Thyroid gland (tissue), 4 donors: ENCODE data around the gene COL4A1. TPM values are rescaled to one million over a fixed set of nuclear protein-coding genes. Genes with fewer than 3 reads are reported as not detected.

Experiments
- DNase-seq, 2 donors: peaks; one replicate each; pipeline ENCODE4 v3.0.0-alpha.2; 2019
- H3K27ac ChIP-seq, 3 donors: fragments of 200-600 bp; sonication (generic); 1 replicate in 2 of 3; 2 replicates in 1 of 3; pipeline ENCODE4 v1.5.1; 2016 to 2019; ENCODE audit warnings: mild to moderate bottlenecking in 1 of 3, moderate library complexity in 1 of 3
- H3K27me3 ChIP-seq: fragments of 200-600 bp; sonication (generic); one replicate; pipeline ENCODE4 v1.5.1; 2019
- H3K36me3 ChIP-seq, 2 donors: fragments of 200-600 bp; sonication (generic); one replicate each; pipeline ENCODE4 v1.5.1; 2016 to 2019
- H3K4me1 ChIP-seq, 2 donors: fragments of 200-600 bp; sonication (generic); one replicate each; pipeline ENCODE4 v1.5.1; 2017 to 2019
- H3K4me3 ChIP-seq, 3 donors: fragments of 200-600 bp; sonication (generic); replicated peaks in 1 of 3; 1 replicate in 2 of 3; 2 replicates in 1 of 3; pipeline ENCODE4 v1.5.1; 2016; ENCODE audit warnings: mild to moderate bottlenecking in 1 of 3
- H3K9me3 ChIP-seq: fragments of 200-600 bp; sonication (generic); one replicate; pipeline ENCODE4 v1.5.1; 2017
- POLR2A ChIP-seq, 2 donors: fragments of 450-650 bp; IDR thresholded peaks; one replicate each; pipeline ENCODE4 v1.6.1; 2017; ENCODE audit warnings: antibody characterized with exemption in 2 of 2, mild to moderate bottlenecking in 2 of 2, moderate library complexity in 1 of 2
- WGBS, 2 donors: methylation state at CpG; one replicate each; pipeline ENCODE4 v1.1.5; 2017; 5-methylcytosine and 5-hydroxymethylcytosine counted together
- intact Hi-C: fragments of 100-400 bp; cut with DNase I; formaldehyde crosslinking; loops from one replicate; pipeline ENCODE4 v1.15.1; 2023
- microRNA-seq: library from miRNA; unstranded; fragments of <30 nt; microRNA quantifications from one replicate; pipeline ENCODE4, GENCODE V29; 2016
- small RNA-seq: library from RNA; depleted of rRNA; stranded (forward); fragments of <200 nt; gene quantifications from one replicate; pipeline ENCODE3, GENCODE V24; 2016
- total RNA-seq, 4 donors: library from RNA; depleted of rRNA; stranded (reverse); fragments of >200 nt; gene quantifications; one replicate each; pipeline ENCODE4 v1.2.3, GENCODE V29; 2016
- TF ChIP-seq, protein P1 (sequence below), 6 experiments: fragments of 200-600 bp in 3 of 6; fragments of 450-650 bp in 3 of 6; sonication (generic) in 3 of 6; IDR thresholded peaks; one replicate each; pipeline ENCODE4 v1.5.1; 2016 to 2019; ENCODE audit warnings: antibody characterized with exemption in 6 of 6, mild to moderate bottlenecking in 2 of 6, inconsistent platforms in 1 of 6, moderate library complexity in 1 of 6

The COL4A1 gene
- total RNA-seq, 4 donors from 2014 or later, result 71.3 to 161 (median 112) TPM

DNA sequence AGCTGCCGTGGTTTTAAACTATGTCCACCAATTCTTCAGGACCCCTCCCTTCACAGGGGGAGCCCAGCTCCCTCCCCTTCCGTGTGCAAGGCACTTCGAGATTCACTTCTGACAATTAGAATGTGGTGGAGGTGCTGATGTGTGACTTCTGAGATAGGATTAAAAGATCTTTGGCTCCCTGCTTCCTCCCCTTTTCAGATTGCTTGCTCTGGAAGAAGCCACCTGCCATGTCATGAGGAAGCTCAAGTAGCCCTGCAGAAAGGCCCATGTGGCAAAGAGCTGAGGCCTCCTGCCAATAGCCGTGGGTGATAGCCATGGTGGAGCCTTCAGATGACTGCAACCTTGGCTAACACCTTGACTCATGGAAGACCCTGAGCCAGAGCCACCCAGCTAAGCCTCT, 204.9 kb downstream of the COL4A1 start:
- TF ChIP-seq, protein P1, sequence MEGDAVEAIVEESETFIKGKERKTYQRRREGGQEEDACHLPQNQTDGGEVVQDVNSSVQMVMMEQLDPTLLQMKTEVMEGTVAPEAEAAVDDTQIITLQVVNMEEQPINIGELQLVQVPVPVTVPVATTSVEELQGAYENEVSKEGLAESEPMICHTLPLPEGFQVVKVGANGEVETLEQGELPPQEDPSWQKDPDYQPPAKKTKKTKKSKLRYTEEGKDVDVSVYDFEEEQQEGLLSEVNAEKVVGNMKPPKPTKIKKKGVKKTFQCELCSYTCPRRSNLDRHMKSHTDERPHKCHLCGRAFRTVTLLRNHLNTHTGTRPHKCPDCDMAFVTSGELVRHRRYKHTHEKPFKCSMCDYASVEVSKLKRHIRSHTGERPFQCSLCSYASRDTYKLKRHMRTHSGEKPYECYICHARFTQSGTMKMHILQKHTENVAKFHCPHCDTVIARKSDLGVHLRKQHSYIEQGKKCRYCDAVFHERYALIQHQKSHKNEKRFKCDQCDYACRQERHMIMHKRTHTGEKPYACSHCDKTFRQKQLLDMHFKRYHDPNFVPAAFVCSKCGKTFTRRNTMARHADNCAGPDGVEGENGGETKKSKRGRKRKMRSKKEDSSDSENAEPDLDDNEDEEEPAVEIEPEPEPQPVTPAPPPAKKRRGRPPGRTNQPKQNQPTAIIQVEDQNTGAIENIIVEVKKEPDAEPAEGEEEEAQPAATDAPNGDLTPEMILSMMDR (IDR thresholded peaks at IDR 0.05), result no peak
- TF ChIP-seq POLR2A (IDR thresholded peaks at IDR 0.05), result no peak
- intact Hi-C loops, result no loop called here
- Histone ChIP-seq H3K27ac (no peak overlapping the region), H3K4me1 (peaks cover 14 to 21% of the 10 kb centered on the region in 2 donors), H3K9me3 (no peaks in the 10 kb centered on the region), H3K36me3 (no peaks in the 10 kb centered on the region), H3K4me3 (no peak overlapping the region), H3K27me3 (no peaks in the 10 kb centered on the region)
- WGBS, 2 donors, result 82 to 96% methylated on average over 3 to 4 of the region's 4 CpGs
- DNase-seq, result no peak

DNA sequence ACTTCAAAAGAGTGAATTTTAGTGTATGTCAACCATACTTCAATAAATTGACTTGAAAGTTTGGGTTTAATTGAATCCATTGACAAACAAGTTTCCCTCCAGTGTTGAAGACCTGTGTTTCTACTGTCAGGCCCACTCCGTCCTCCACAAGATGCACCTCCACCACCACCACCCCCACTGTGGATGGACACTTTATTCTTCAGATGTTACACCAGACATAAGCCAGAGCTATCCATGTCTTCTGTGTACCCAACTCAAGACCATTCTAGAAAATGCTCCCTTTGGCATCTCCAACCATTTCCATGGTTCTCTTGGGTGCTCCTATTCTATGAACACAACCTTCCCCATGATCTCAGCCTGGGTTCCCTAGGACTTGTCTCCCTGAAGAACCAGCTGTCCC, 207.0 kb downstream of the COL4A1 start:
- intact Hi-C loops, result no loop called here
- Histone ChIP-seq H3K9me3 (no peaks in the 10 kb centered on the region), H3K4me1 (peaks cover 0 to 2% of the 10 kb centered on the region in 2 donors), H3K4me3 (no peak overlapping the region), H3K27ac (no peak overlapping the region), H3K36me3 (no peaks in the 10 kb centered on the region), H3K27me3 (no peaks in the 10 kb centered on the region)
- TF ChIP-seq POLR2A (IDR thresholded peaks at IDR 0.05), result no peak
- no peak for DNase-seq
- 85 to 97% methylated on average over 1 of the region's 1 CpG for WGBS, 2 donors

Small RNAs within 50 kb of the gene (microRNA-seq; reads per million reads assigned to microRNA genes)
- gene MIR8073, result not detected

Small RNAs within 50 kb of the gene (small RNA-seq; reads per million reads assigned to genes)
- gene MIR8073, result not detected

Other genes starting within 250 kb of the COL4A1 start
- 100 to 1,000 TPM in 3 of 4 donors, 10 to 100 TPM in 1; 97.6 to 193 (median 131) TPM for gene COL4A2, start 127 bp upstream of the COL4A1 start, total RNA-seq